OCI-LY3 (cell line): ENCODE measurements around the gene RIBC1.

Experiments used
- H2AFZ ChIP-seq: fragments of 200-600, 300-600 bp; shearing (Covaris generic); 2 replicates; pipeline ENCODE4 v1.6.0; 2014; ENCODE audit warnings: antibody characterized with exemption, low read depth, low read length
- H3K27ac ChIP-seq: fragments of 200-600, 300-600 bp; sonication (generic); 2 replicates; pipeline ENCODE4 v1.5.1; 2014; ENCODE audit warnings: mild to moderate bottlenecking, low read length, moderate library complexity, mixed read lengths
- H3K27me3 ChIP-seq: fragments of 200-600, 300-600 bp; sonication (generic); 2 replicates; pipeline ENCODE4 v1.6.1; 2014; ENCODE audit warnings: low read depth, low read length, mixed read lengths
- H3K36me3 ChIP-seq: fragments of 200-600, 300-600 bp; sonication (generic); replicated peaks from 2 replicates; pipeline ENCODE3; 2014; ENCODE audit warnings: low read depth, low read length, mixed read lengths
- H3K4me1 ChIP-seq: fragments of 300-600, 200-600 bp; sonication (generic); 2 replicates; pipeline ENCODE4 v1.6.1; 2014; ENCODE audit warnings: low read length, mixed read lengths
- H3K4me2 ChIP-seq: fragments of 200-600, 300-600 bp; sonication (generic); 2 replicates; pipeline ENCODE4 v1.6.1; 2014; ENCODE audit warnings: low read length, mixed read lengths
- H3K4me3 ChIP-seq: fragments of 300-600, 200-600 bp; sonication (generic); 2 replicates; pipeline ENCODE4 v1.5.1; 2014; ENCODE audit warnings: antibody characterized with exemption, mild to moderate bottlenecking, low read length, moderate library complexity
- H3K79me2 ChIP-seq: fragments of 300-600, 200-600 bp; shearing (Covaris generic); 2 replicates; pipeline ENCODE4 v1.6.1; 2014; ENCODE audit warnings: mild to moderate bottlenecking, low read length, mixed read lengths
- H3K9ac ChIP-seq: fragments of 300-600, 200-600 bp; shearing (Covaris generic); 2 replicates; pipeline ENCODE4 v1.6.0; 2014; ENCODE audit warnings: mild to moderate bottlenecking, low read length, moderate library complexity
- H3K9me3 ChIP-seq: fragments of 200-600, 300-600 bp; shearing (Covaris generic); 2 replicates; pipeline ENCODE4 v1.6.1; 2014; ENCODE audit warnings: low read length, mixed read lengths; ENCODE audit not compliant: insufficient read depth
- H4K20me1 ChIP-seq: fragments of 200-600, 300-600 bp; sonication (generic); 2 replicates; pipeline ENCODE4 v1.6.1; 2016; ENCODE audit warnings: low read length, mixed read lengths; ENCODE audit not compliant: insufficient read depth
- EZH2phosphoT487 ChIP-seq: fragments of 200-600 bp; shearing (Covaris generic); IDR thresholded peaks from 2 replicates; pipeline ENCODE4 v1.6.1; 2018; ENCODE audit warnings: antibody characterized with exemption, mixed run types, low read depth
- TF ChIP-seq, protein P1 (sequence below): fragments of 200-600, 300-600 bp; sonication (generic); IDR thresholded peaks from 2 replicates; pipeline ENCODE4 v1.5.1; 2014; ENCODE audit warnings: antibody characterized with exemption, low read length, low read depth

Gene RIBC1

DNA sequence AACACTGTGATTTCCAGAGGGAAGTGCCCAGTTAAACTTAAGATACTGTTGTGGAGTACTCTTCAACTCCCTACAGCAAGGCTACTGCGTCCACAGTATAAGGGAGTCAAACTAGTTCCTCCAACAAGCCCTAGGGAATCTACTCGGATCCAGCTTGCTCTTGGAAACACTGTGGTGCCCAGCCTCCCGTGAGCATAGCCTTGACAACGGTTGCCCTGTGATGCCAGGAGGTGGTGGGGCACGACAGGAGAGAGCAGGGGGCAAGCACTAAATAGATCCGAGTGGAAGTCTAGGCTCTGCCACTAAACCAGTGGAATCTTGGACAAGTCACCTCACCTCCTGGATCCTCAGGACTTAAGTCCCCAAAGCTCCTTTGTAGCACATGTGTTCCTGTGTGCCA lies 45.8 kb upstream of the RIBC1 start:
- no peak overlapping the region for H3K27ac ChIP-seq
- TF ChIP-seq EZH2phosphoT487: no peak
- TF ChIP-seq, protein P1, sequence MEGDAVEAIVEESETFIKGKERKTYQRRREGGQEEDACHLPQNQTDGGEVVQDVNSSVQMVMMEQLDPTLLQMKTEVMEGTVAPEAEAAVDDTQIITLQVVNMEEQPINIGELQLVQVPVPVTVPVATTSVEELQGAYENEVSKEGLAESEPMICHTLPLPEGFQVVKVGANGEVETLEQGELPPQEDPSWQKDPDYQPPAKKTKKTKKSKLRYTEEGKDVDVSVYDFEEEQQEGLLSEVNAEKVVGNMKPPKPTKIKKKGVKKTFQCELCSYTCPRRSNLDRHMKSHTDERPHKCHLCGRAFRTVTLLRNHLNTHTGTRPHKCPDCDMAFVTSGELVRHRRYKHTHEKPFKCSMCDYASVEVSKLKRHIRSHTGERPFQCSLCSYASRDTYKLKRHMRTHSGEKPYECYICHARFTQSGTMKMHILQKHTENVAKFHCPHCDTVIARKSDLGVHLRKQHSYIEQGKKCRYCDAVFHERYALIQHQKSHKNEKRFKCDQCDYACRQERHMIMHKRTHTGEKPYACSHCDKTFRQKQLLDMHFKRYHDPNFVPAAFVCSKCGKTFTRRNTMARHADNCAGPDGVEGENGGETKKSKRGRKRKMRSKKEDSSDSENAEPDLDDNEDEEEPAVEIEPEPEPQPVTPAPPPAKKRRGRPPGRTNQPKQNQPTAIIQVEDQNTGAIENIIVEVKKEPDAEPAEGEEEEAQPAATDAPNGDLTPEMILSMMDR: no peak
- H3K9ac ChIP-seq: no peak overlapping the region
- H3K4me1 ChIP-seq: peaks cover 10% of the 10 kb centered on the region
- H3K4me3 ChIP-seq: no peak overlapping the region
- peaks cover 30% of the 10 kb centered on the region for H3K36me3 ChIP-seq
- H3K9me3 ChIP-seq: no peaks in the 10 kb centered on the region
- no peak overlapping the region for H2AFZ ChIP-seq
- H3K79me2 ChIP-seq: no peaks in the 10 kb centered on the region
- H4K20me1 ChIP-seq: no peaks in the 10 kb centered on the region; the same call in 1 of the 2 replicates
- no peaks in the 10 kb centered on the region for H3K27me3 ChIP-seq
- no peak overlapping the region for H3K4me2 ChIP-seq

DNA sequence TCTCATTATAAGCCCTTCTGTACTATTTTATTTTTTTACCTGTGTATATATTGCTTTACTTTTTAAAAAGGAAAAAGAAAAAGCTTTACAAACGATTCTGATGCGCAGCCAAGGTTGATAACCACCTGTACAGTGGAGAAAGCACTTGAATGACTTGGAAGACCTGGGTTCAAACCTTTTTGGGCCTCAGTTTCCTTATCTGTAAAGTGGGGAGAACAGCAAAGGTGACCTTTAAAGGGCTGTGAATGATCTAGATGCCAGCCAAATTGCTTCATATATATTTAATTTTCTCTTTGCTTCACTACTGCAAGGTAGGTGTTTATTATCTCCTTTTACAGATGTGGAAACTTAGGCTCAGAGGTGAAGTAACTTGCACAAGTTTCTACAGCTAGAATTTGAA lies 45.2 kb upstream of the RIBC1 start:
- Histone ChIP-seq H4K20me1 (no peaks in the 10 kb centered on the region; the same call in 1 of the 2 replicates), H3K9me3 (no peaks in the 10 kb centered on the region), H3K4me2 (no peak overlapping the region), H3K36me3 (peaks cover 36% of the 10 kb centered on the region), H3K4me3 (no peak overlapping the region), H3K27ac (no peak overlapping the region), H3K4me1 (peaks cover 10% of the 10 kb centered on the region), H3K27me3 (no peaks in the 10 kb centered on the region), H2AFZ (no peak overlapping the region), H3K9ac (no peak overlapping the region), H3K79me2 (no peaks in the 10 kb centered on the region)
- no peak for TF ChIP-seq EZH2phosphoT487
- TF ChIP-seq, protein P1: no peak

DNA sequence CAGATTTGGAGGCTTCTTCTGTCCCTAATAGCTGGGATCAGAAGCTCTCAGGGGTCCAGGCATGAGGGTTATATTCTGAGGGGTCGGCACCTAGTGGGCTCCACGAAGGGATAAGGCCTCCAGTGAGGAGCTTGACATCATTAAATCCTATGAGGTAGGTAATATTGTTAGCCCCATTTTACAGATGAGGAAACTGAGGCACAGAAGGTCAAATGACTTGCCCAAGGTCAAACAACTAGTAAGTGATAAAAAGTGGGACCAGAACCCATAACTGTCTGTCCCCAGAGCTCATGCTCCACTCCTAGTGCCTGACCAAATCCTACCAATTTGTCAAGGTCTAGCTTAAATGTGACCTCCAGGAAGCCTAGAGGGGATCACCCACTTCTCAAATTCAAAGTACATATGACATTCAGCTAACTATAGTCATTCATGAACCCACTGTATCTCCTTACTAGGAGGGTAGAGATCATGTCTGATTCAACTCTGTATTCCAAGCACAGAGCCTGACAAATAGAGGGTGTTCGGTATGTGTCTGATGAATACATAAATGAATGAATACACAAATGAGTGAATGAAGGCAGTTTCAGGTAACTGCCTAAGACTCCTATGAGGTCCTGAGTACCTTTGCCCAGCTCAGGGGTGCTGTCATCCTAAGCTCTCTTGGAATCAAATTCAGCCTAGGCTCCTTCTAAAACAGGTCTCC lies 43.5 kb upstream of the RIBC1 start:
- Histone ChIP-seq H3K4me3 (no peak overlapping the region), H3K4me2 (no peak overlapping the region), H3K36me3 (peaks cover 43% of the 10 kb centered on the region), H3K27ac (no peak overlapping the region), H3K9me3 (no peaks in the 10 kb centered on the region), H3K79me2 (no peaks in the 10 kb centered on the region), H3K27me3 (no peaks in the 10 kb centered on the region), H3K9ac (no peak overlapping the region), H2AFZ (no peak overlapping the region), H3K4me1 (peaks cover 10% of the 10 kb centered on the region), H4K20me1 (no peaks in the 10 kb centered on the region; the same call in 1 of the 2 replicates)
- no peak for TF ChIP-seq EZH2phosphoT487
- TF ChIP-seq, protein P1: no peak

DNA sequence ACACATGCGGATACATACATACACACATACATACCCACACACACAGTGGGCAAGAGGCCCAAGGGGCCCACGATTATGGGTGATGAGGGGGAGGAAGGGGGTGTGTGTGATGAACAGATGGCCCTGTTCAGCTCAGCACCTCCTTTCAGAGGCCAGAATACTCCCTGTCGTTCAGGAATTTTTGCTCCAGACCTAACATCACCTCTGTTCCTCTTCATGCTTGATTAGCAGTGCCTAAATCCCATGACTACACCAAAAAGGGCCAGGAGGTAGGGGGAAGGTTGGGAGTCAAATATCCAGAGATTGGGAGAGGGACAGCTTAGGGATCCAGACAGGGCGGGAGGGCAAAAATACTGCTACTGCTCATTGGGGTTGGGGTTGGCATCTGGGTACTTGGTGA lies 42.9 kb upstream of the RIBC1 start:
- peaks cover 43% of the 10 kb centered on the region for H3K36me3 ChIP-seq
- no peak overlapping the region for H2AFZ ChIP-seq
- H3K9ac ChIP-seq: no peak overlapping the region
- H3K27ac ChIP-seq: no peak overlapping the region
- peaks cover 5% of the 10 kb centered on the region for H3K4me1 ChIP-seq
- no peak overlapping the region for H3K4me2 ChIP-seq
- no peaks in the 10 kb centered on the region; the same call in 1 of the 2 replicates for H4K20me1 ChIP-seq
- H3K4me3 ChIP-seq: no peak overlapping the region
- no peaks in the 10 kb centered on the region for H3K9me3 ChIP-seq
- H3K79me2 ChIP-seq: no peaks in the 10 kb centered on the region
- TF ChIP-seq, protein P1: no peak
- no peak for TF ChIP-seq EZH2phosphoT487
- H3K27me3 ChIP-seq: no peaks in the 10 kb centered on the region
